SIG-M5 treated with dmso at 0.1 percent for 504 hours (cell line): ENCODE data around the gene DIP2C.

Source experiments
- DNase-seq: peaks from one replicate; lab custom pipeline; 2025; ENCODE audit not compliant: unreplicated experiment; lab: John Stamatoyannopoulos, UW

DIP2C gene

DNA sequence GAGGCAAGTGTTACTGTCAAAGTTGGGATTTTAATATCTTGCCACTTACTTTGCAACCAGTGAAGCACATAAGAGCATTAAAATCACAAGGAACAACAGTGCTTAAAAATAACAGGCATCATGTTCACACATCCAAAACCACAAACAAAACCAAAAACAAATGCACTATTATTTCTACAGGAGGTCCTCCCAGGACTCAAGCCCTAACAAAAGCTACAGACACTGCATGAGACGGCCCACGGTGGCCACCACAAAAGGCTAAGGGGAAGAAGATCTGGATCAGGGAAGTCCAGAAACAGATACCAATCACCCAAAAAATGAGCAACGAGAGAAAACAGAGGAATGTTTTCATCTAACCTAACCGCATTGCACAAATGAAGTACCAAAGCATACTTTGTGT is 395.8 kb downstream of the DIP2C start:
- no peak for DNase-seq

DNA sequence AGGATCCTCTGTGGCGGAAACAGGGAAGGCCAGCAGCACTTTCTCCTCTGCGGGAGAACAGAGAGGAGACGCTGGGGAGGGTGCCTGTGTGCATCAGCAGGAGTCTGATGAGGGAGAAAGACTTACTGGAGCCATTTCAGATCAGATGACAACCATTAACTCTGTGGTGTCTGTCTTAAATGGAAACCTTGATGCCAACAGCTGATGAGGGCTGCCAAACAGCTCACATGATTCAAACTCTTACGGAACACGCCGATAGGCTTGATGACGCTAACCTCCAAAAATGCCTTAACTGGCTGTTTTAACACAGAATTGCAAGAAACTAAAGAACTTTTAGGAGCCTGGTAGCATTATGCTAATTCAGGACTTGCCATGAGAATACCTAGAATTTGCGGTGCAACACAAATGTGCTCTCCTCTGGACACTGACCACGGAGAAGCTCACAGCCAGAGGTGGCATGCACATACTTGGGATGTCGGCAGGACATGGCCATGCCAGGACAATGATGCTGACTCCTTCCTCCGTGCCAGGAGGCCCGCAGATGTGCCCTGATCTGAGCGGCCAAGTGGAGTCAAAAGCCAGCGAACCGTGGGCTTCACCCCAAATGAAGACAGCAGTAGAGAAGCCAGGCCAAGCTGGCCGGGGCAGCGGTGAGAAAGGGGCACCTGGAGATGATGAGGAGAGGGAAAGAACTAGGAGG is 399.3 kb downstream of the DIP2C start:
- DNase-seq, result no peak

DNA sequence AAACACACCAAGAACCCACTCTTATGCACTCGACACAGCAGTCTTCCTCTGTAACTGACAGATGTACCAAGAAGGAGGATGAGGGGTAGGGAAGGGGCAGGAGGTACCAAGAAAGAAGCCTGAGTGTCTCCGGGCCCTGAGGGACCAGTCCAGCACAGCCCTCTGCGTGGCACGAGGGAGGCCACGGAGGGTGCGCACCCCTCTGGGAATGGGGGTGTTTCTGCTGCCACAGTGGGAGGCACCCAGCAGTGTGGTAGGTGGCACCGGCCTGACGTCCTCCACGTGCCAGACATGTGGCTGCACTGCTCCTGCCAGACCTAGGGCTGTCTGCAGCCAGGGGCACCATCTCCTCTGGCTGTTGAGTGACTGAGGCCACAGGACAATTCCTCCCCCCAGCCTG is 399.9 kb downstream of the DIP2C start:
- no peak for DNase-seq

DNA sequence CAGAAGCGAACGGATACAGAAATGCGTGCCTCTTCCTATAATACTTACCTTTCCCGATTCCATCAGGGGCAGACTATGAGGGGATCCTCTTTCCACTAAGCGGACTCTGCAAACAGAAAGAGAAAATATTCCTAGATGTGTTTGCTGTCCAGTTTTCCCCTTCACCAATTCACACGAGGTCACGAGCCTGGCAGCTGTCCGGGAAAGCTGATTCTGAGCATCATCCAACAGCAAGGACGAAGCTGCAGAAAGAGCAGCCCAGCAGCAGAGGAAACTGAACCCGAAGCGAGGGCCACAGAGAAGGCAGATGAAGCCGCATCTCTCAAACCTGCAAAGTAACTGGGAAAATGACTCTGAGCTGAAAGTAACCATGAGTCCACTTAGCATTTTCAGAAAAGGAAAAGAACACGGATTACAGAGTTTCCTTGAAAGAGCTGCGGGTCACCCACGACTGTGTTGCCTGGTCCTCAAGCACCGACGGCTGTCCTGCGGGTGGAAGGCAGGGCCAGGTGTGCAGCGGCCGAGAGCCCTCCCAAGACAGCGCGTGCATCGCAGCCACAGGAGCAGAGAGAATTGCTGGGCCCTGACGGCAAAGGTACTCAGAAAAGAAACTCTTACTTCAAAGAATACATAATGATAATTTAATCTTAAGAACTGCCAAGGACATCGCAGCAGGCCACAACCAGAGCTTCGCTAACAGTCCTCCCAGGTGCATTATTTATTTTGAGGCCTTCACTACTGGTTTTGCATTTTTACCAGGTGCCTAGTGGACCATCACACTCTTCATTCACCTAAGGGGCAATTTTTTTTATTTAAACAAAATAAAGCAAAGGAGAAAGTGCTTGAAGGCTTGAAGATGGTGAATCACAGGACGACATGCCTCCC is 400.9 kb downstream of the DIP2C start:
- DNase-seq, result no peak

DNA sequence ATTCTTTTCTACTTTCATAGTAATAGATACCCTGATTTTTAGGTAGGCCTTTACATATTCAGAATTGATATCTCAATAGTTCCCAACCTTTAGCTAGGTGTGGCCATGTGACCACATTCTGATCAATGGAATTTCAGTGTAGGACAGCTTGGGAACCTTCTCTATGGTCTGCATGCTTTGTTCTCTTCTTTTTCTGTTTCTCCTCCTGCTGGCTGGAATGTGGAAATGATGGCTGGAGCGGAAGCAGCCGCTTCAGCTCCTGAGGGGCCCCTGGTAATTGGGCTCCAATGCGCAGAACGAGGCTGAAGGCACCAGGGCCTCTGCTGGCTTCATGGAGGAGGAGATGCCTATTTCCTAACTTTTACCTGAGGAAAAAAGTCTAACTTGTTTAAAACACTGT is 401.7 kb downstream of the DIP2C start:
- DNase-seq, result no peak

DNA sequence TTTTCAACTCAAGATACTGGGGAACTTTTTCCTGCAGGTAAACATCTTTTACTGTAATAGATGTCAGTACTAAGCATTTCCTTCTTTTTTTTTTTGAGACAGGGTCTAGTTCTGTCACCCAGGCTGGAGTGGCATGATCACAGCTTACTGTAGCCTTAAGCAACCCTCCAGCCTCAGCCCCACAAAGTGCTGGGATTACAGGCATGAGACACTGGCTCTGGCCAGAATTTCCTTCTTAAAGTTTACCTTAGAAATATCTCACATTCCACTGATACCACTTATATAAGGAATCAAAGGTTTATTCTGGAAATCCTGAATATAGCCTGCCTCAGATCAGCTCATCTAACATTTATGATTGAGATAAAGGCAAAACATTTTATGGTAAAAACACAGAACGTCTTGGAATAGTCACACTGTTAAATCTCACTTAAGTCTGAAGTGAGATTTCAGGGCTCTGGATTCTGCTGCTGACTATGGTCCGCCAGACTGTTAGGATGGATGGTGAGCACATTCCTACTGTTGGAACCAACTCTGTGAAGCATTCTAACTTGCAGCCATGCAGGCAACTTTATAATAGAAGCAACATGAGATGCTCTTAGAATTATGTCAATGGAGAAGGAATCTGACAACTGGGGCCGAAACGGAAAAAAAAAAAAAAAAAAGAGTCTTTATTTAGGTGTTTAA is 402.3 kb downstream of the DIP2C start:
- no peak for DNase-seq

DNA sequence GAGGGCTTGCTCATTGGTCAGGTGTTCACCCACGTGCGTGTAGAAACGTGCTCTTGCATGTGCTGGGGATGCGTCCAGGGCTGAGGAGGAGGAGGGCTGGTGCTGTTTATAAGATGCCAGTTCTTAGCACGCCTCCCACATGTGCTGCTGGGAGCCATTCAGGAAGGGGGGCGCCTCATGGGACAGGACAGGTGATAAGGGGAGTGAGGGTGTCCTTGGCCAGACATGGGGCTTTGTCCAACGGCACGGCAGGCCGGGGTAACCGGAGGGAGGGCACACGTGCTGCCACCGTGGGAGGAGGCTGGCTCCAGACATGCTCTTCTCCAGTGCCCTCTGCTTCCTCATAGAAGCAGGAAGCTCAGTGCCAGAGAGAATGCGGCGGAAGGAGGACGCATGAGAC is 404.3 kb downstream of the DIP2C start:
- no peak for DNase-seq

DNA sequence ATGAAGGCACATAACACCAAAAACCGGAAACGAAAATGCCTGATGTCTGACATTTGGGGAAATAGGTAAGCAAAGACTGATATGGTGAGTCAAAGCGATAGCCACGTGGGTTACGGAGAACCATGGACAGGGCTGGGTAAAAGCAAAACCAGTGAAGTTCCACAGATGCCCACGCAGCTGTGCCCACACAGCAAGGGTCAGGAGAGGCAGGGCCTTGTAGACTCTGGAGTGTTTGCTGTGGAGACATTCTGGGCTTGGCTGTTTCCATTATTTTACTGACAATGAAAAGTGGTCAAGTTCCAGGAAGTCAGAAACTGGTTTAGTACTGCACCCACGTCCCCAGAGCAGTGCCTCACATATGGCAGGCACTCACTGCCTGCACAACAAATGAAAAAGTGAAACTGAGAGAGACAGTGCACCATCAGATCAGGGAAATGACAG is 405.5 kb downstream of the DIP2C start:
- no peak for DNase-seq

DNA sequence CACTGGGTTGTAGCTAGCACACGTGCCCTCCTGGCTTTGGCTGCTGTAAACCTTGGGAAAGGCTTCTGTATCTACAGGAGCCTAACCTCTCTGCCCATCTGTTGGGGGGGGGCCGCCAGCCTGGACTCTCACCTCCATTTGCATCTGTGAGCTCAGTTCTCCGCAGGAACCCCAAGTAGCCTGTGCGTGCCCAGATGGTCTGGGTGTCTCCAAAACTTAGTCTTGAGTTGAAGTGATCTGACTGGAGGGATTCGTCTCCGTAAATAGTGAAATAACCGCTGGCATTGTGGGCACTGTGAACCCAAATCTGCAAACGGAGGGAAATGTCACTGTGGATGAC is 406.4 kb downstream of the DIP2C start:
- DNase-seq, result no peak

DNA sequence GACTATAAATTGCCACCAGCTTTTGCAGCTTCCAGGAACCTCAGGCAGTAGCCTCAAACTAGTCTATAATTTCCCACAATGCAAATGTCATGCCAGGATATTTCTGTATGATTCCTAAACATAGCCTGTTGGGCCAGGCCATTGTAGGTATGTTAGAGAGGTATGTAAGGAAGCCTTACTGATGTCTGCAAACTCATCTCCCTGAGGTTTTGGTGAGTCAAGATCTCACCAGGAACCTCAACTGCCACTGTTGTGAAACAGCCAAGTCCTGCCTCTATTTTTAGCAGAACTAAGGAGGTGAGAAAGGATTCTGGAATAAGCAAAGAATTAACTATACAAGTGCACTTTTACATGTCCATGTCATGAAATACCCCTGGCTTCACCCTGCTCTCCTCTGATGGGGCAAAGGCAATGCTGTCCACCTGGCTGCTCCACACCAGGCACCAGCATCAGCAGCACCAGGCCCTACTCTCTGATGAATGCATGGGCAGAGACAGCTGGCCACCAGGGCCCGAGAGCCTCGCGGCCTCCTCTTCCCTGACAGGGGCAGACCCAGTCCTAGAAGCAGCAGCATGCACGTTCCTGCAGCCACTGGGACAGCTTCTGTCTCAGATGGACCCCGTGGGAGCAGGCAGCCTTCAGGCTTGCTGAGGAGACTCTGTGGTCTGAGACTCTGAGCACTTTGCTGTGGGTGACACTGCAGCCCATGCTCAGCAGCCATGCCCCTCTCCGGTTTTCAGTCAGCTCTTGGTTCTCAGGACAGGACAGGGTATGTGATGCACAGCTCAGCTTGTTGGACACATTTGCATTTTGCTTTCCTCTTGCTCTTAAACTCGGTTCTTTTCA is 407.0 kb downstream of the DIP2C start:
- peak; percentile 5 for DNase-seq

DNA sequence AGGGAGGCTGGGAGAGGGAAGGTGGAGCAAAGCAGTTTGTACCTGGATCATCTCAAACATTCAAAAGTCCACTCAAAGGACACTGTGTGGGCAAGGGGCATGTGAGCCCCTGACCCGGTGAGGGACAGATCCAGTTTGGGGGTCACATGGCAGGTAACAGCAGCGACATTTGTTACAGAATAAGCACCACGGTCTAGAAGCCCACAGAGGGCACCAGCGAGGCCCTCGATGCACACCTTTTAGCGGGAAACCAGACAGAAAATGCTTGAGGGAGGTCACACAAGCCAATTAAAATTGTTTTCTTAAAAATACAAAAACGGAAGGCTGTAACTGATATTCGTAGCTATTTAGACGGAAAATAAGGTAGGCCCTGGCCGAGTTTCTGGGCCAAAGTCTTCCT is 409.8 kb downstream of the DIP2C start:
- DNase-seq, result no peak

DNA sequence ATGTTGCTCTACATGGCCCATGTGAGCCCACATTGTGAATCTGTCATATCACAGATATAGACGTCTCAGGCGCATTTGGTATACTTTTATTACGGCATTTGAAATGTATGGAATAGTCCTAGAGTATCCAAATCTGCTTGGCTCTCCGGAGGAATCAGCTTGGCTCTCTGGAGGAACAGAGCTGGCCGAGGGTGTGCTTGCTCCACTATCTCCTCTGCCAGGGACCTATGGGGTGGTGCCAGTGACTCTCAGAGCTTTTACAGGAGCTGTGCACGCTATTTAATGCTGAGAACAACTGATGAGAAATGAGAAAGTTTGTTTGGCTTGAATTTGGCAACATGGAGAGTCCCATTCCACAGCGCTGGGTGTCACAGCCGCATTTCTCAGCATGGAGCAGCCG is 410.2 kb downstream of the DIP2C start:
- no peak for DNase-seq

DNA sequence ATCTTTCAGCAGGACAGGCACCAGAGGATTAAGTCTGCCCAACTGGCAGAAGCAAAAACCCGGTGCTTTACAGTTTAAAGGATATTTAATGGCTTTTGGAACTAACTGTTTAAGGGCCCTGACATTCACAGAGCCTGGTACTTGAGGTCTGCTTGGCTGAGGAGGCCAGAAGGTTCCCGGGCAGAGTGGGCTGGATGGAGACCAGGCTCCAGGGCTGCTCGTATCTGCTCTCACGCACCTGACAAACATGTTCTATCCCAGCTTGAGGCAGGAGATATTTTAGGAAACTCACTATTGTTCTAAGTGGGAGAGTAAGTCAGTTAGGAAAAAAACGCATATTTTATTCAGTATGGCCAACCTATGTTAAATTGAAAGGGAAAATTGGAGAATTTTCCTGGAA is 410.8 kb downstream of the DIP2C start:
- DNase-seq, result no peak

DNA sequence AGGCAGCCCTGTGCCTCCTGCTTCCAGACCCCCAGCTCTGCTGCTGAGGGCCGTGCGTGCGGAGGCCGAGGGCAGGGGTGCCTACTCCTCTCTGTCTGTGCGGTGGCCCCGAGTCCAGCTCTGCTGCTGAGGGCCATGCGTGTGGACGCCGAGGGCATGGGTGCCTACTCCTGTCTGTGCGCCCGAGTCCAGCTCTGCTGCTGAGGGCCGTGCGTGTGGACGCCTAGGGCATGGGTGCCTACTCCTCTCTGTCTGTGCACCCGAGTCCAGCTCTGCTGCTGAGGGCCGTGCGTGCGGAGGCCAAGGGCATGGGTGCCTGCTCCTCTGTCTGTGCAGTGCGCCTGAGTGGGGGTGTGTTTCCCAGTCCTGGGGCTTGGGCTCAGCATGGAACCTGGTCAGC is 411.5 kb downstream of the DIP2C start:
- no peak for DNase-seq

DNA sequence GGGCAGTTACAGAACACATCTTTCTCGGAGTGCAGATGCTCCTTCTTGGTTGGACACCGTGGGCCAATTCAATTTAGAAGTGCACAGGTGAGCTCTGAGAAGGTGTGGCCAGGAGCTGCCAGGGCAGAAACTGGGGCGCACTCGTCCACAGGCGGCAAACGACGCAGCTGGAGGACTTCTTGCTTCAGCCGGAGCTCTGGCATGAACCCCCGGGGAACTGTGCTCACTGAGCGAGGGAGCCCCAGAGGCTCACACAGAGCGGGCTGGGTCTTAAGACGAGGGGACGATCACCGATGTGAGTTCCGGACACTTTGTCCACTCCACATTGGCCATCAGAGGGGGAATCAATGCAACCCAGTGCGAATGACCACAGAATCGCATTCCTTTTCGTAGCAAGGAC is 413.8 kb downstream of the DIP2C start:
- no peak for DNase-seq

DNA sequence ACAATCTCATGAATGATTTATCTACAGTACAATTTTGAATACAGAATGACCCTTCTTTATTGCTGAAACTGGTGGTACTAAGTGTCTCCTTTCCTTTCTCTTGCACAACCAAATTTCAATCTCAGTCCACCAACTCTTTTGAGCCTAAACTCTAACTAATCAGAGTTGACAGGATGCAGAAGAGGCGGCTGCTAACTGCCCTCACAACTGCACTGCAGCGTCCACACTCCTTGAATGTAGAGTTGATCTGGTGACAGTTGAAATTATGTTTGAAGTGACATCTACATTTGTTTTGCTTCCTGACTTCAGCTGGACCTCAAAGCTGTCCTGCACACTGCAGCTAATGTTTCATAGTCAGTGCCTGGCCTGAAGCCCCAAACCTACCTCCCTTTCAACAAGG is 414.6 kb downstream of the DIP2C start:
- no peak for DNase-seq

DNA sequence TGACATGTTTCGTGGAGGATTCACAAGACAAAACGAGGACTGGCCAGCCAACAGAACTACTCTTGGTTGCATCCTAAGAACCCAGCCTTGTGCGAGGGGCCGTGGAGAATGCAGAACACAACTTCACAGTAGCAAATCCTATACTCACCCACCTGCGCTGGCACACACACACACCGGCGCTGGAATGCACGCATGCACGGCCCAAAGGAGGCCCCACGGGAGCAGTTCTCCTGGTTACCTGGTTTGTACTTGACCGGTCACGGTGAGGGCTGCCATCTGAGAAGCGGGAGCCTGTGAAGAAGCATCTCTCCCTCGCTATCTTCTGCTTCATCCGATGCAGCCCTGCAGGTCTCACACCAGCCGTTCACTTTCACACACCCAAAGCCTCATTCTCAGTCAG is 416.4 kb downstream of the DIP2C start:
- no peak for DNase-seq

DNA sequence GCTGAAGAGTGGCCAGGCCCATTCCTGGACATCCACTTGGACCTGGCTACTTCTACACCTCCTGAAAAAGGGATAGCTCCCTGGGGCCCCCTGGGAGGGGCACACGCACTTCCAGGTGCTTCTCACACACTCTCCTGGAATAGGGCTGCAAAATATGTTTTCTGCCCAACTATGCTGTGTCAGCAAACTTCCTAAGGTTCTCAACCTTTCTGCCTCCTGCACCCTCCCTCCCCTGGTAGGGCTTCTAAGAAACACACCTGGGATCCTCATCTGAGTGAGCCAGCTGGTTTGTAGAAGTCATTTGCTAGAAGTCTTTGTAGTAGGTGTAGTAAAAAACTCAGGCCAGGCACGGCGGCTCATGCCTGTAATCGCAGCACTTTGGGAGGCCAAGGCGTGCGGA is 417.7 kb downstream of the DIP2C start:
- no peak for DNase-seq

DNA sequence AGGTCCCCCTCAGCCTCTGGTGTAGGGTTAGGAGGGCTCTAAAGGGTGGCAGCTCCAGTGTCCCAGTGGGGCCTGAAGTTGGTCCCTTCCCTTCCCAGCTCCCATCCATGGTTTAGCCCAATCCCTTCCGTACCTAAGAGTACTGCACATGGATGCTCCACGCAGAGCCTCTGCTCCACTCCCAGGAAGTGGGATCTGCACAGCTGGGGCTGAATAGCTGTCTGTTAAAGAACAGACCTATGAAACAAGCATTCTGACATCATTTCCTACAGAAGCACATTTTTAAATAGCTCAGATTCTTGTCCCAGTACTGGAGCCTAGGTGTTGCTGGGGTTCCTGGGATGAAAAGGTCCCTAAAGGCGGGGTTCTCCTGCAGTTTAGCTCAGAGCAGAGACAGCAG is 418.3 kb downstream of the DIP2C start:
- no peak for DNase-seq

DNA sequence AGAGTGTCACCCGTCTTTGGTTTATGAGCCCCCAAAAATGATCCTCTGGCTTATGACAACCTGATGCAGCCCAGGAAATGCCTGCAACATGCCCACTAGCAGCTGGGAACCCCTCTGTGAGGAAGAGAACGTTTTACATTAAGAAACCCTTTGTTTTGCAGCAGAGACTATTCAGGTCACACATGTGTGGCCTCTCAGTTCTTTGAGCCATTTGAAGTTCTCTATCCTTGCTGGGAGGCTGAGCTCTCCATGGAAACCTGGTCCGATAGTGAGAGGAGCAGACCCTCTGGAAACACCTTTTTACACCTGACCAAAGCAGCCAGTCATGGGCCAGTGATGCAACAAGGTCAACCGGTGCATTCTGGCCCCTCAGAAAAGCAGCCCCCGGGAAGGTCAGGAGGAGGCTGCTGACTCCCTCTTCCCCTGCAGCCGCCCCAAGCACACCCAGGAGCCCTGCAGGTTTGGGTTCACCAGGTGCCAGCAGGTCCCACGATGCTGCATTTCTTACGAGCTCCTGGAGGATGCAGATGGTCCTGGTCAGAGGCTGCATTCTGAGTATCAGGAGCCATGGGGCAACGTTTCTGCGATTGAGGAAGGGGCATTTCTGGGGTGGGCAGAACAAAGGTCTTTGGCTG is 419.9 kb downstream of the DIP2C start:
- no peak for DNase-seq

DNA sequence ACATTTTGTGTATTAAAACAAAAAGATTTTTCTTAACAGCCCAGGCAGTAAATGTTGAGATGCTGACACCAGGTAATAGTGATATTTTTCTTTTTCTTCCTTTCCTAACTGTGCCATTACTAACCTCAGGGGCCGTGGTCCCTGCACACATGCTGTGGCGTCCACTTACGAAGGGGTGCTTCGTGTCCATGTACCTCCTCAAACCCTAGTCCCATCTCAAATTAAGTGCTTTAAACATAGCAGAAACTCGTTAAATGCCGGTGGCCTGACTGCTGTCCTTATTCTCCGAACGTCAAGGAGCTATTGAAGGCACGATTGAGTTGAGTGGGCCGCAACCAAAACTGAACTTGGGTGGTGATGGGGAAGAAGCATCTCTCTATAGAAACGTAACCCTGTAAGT is 421.8 kb downstream of the DIP2C start:
- DNase-seq, result no peak
